Activated CD4-positive, alpha-beta T cell treated with anti-CD3 and anti-CD28 coated beads, Interleukin-2, amount 10 ng/mL, durations not matched to agents 24 days and 14 days (primary cell): ENCODE measurements around the gene TMEM26. TPM values are rescaled to one million over a fixed set of nuclear protein-coding genes. Genes with fewer than 3 reads are reported as not detected.

Experiments used
- DNase-seq: peaks from one replicate; pipeline ENCODE4 v3.0.0; 2022
- H3K27ac Mint-ChIP-seq: one replicate; pipeline ENCODE4 v1.8.0; 2022; ENCODE audit warnings: mild to moderate bottlenecking, mixed read lengths
- H3K27me3 Mint-ChIP-seq: one replicate; pipeline ENCODE4 v1.8.0; 2022; ENCODE audit warnings: mixed read lengths
- H3K36me3 Mint-ChIP-seq: one replicate; pipeline ENCODE4 v1.8.0; 2022; ENCODE audit warnings: low read depth, mild to moderate bottlenecking, mixed read lengths
- H3K4me1 Mint-ChIP-seq: one replicate; pipeline ENCODE4 v1.8.0; 2021; ENCODE audit warnings: mixed read lengths
- H3K4me3 Mint-ChIP-seq: one replicate; pipeline ENCODE4 v1.8.0; 2022; ENCODE audit warnings: mild to moderate bottlenecking, moderate library complexity, mixed read lengths
- H3K9me3 Mint-ChIP-seq: one replicate; pipeline ENCODE4 v1.8.0; 2021; ENCODE audit warnings: mixed read lengths
- intact Hi-C: fragments of 100-400 bp; cut with micrococcal nuclease; formaldehyde crosslinking; loops from one replicate; pipeline ENCODE4 v1.15.1; 2023
- total RNA-seq: library from RNA; stranded (reverse); gene quantifications from 2 replicates; pipeline ENCODE4 v1.2.3, GENCODE V29; 2022

Gene TMEM26
- total RNA-seq, 1 donor from 2014 or later: not detected

DNA sequence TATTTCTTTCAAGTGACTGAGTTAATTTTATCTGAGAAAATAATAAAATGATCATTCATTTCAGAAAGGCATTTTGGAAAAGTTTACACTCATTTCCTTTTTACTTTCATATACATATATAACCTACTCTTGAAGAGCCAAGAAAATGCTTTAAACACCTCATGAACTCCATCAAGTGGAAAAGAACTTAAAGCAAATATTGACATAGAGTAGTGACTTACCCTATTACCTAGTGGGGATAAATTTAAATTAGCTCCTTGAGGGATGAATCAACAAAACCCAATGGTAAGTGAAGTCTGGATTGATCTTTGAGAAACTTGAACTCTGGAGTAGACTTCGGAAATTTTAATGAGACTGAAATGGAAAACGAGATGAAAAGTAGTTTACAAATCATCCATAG is 88.6 kb downstream of the TMEM26 start:
- Mint-ChIP-seq H3K4me3 (no peak overlapping the region), H3K27me3 (peaks cover 4% of the 10 kb centered on the region), H3K27ac (no peak overlapping the region), H3K4me1 (no peaks in the 10 kb centered on the region), H3K36me3 (no peaks in the 10 kb centered on the region), H3K9me3 (no peaks in the 10 kb centered on the region)
- intact Hi-C loops: no loop called here
- no peak for DNase-seq

DNA sequence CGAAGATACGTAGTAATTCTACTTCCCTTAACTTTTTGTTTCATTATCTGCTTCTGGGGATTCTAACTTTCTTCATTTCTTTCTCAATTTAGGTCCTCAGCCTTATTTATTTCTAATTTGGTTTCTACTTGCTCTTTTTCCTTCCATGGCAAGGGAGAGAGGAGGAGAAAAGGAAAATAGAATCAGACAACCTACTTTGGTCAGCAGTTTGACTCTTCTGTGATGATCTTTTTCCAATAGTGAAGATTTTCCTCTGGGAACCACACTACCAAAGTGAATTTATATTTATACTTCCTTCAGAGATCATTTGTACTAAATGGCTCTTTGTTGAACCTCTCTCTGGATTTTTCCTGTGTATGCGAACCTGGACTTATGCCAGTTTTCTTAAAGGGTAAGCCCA is 90.2 kb downstream of the TMEM26 start:
- intact Hi-C loops: no loop called here
- Mint-ChIP-seq H3K27me3 (peaks cover 2% of the 10 kb centered on the region), H3K4me3 (no peak overlapping the region), H3K36me3 (no peaks in the 10 kb centered on the region), H3K27ac (no peak overlapping the region), H3K9me3 (no peaks in the 10 kb centered on the region), H3K4me1 (no peaks in the 10 kb centered on the region)
- DNase-seq: no peak

DNA sequence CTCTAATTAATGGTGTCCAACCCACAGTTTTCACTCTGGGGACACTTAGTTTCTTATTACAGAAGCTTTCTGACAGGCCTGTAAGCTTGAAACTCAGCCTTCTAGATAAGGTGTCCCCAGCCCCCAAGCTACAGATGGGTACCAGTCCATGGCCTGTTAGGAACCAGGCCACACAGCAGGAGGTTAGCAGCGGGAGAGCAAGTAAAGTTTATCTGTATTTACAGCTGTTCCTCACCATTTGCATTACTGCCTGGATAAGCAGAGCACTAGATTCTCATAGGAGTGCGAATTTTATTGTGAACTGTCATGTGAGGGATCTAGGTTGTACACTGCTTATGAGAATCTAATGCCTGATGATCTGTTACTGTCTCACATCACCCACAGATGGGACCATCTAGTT is 93.7 kb downstream of the TMEM26 start:
- intact Hi-C loops: no loop called here
- no peaks in the 10 kb centered on the region for H3K27me3 Mint-ChIP-seq
- H3K27ac Mint-ChIP-seq: no peak overlapping the region
- H3K9me3 Mint-ChIP-seq: no peaks in the 10 kb centered on the region
- no peaks in the 10 kb centered on the region for H3K4me1 Mint-ChIP-seq
- H3K4me3 Mint-ChIP-seq: no peak overlapping the region
- no peaks in the 10 kb centered on the region for H3K36me3 Mint-ChIP-seq
- DNase-seq: no peak

DNA sequence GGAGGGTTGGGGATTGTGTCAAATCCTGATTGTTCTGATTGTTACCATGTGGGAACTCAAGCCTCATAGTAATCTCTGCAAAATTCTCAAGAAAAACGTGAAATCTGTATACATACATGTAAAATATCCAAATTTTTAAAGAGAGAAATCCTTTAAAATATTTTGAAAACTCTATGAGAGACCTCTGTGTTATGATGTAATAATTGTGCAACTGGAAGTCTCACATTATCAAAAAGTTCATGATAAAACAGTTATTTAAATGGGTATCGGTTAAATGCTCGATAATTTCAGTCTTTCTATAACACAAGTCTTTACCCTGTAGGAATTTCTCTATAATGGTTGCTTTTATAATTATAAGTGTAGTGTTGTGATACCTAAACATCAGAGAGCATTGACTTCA is 95.5 kb downstream of the TMEM26 start:
- Mint-ChIP-seq H3K9me3 (no peaks in the 10 kb centered on the region), H3K27me3 (no peaks in the 10 kb centered on the region), H3K36me3 (no peaks in the 10 kb centered on the region), H3K4me3 (no peak overlapping the region), H3K27ac (no peak overlapping the region), H3K4me1 (no peaks in the 10 kb centered on the region)
- intact Hi-C loops: no loop called here
- DNase-seq: no peak

Other genes with a start within 250 kb of the TMEM26 start
- not detected in 2 replicates for gene CABCOCO1, start 209.5 kb upstream of the TMEM26 start, total RNA-seq